Liver (tissue), 9 donors: ENCODE measurements around the gene PTBP3. TPM values are rescaled to one million over a fixed set of nuclear protein-coding genes. Genes with fewer than 3 reads are reported as not detected.

Experiments
- DNase-seq: peaks from one replicate; pipeline ENCODE4 v3.0.0-alpha.2; 2017; ENCODE audit warnings: low spot score
- H3K27ac ChIP-seq, 2 donors: one replicate each; pipeline ENCODE4 v1.7.0; 2013; ENCODE audit warnings: inconsistent platforms in 2 of 2, low read length in 2 of 2, control low read depth in 1 of 2, low read depth in 1 of 2, mild to moderate bottlenecking in 1 of 2
- H3K27me3 ChIP-seq, 4 donors: one replicate each; pipeline versions ENCODE4 v1.6.1 to v1.7.0; 2013; ENCODE audit warnings: low read length in 3 of 4, inconsistent platforms in 1 of 4, mild to moderate bottlenecking in 1 of 4, moderate library complexity in 1 of 4; ENCODE audit not compliant: control insufficient read depth in 4 of 4, insufficient read depth in 4 of 4
- H3K36me3 ChIP-seq, 4 donors: one replicate each; pipeline versions ENCODE4 v1.6.1 to v1.7.0; 2013; ENCODE audit warnings: low read length in 3 of 4, mild to moderate bottlenecking in 3 of 4, low read depth in 1 of 4, moderate library complexity in 1 of 4; ENCODE audit not compliant: control insufficient read depth in 4 of 4, insufficient read depth in 3 of 4
- H3K4me1 ChIP-seq, 4 donors: one replicate each; pipeline versions ENCODE4 v1.6.1 to v1.7.0; 2013; ENCODE audit warnings: low read length in 3 of 4, mild to moderate bottlenecking in 3 of 4, moderate library complexity in 1 of 4; ENCODE audit not compliant: control insufficient read depth in 4 of 4, insufficient read depth in 4 of 4
- H3K4me3 ChIP-seq, 3 donors: one replicate each; pipeline versions ENCODE4 v1.6.1 to v1.7.0; 2013; ENCODE audit warnings: low read length in 3 of 3, control low read depth in 1 of 3, low read depth in 1 of 3, mild to moderate bottlenecking in 1 of 3
- H3K9ac ChIP-seq, 2 donors: one replicate each; pipeline ENCODE4 v1.7.0; 2013; ENCODE audit warnings: low read length in 2 of 2, mild to moderate bottlenecking in 2 of 2, moderate library complexity in 2 of 2, control low read depth in 1 of 2, low read depth in 1 of 2
- H3K9me3 ChIP-seq, 4 donors: one replicate each; pipeline versions ENCODE4 v1.6.1 to v1.7.0; 2013; ENCODE audit warnings: low read length in 3 of 4; ENCODE audit not compliant: control insufficient read depth in 4 of 4
- EGR1 ChIP-seq, 2 donors: IDR thresholded peaks; 2 replicates each; pipeline ENCODE4 v1.6.1; 2016 to 2018; ENCODE audit warnings: antibody characterized with exemption in 2 of 2, low read depth in 2 of 2
- FOXA2 ChIP-seq: IDR thresholded peaks from 2 replicates; pipeline ENCODE4 v1.6.1; 2016; ENCODE audit warnings: antibody characterized with exemption
- GABPA ChIP-seq, 2 donors: IDR thresholded peaks in 1 of 2; conservative IDR thresholded peaks in 1 of 2; 2 replicates each; pipeline ENCODE4 v1.6.1; 2016; ENCODE audit warnings: antibody characterized with exemption in 2 of 2, mild to moderate bottlenecking in 1 of 2, moderate library complexity in 1 of 2
- HNF4A ChIP-seq, 2 donors: conservative IDR thresholded peaks; 2 replicates each; pipeline ENCODE4 v1.6.1; 2016; ENCODE audit warnings: antibody characterized with exemption in 2 of 2, mild to moderate bottlenecking in 2 of 2
- HNF4G ChIP-seq: IDR thresholded peaks from 2 replicates; pipeline ENCODE4 v1.6.1; 2016; ENCODE audit warnings: antibody characterized with exemption
- JUND ChIP-seq, 2 donors: IDR thresholded peaks; 2 replicates each; pipeline ENCODE4 v1.6.1; 2016; ENCODE audit warnings: antibody characterized with exemption in 2 of 2
- NR2F2 ChIP-seq: IDR thresholded peaks from 2 replicates; pipeline ENCODE4 v1.6.1; 2016; ENCODE audit warnings: antibody characterized with exemption
- RAD21 ChIP-seq, 2 donors: IDR thresholded peaks; 2 replicates each; pipeline ENCODE4 v1.6.1; 2016; ENCODE audit warnings: antibody characterized with exemption in 2 of 2, mild to moderate bottlenecking in 2 of 2
- RXRA ChIP-seq, 2 donors: IDR thresholded peaks; 2 replicates each; pipeline ENCODE4 v1.6.1; 2017 to 2018; ENCODE audit warnings: antibody characterized with exemption in 2 of 2, mild to moderate bottlenecking in 1 of 2
- SP1 ChIP-seq: IDR thresholded peaks from 2 replicates; pipeline ENCODE4 v1.6.1; 2018; ENCODE audit warnings: antibody characterized with exemption, mild to moderate bottlenecking
- YY1 ChIP-seq: IDR thresholded peaks from 2 replicates; pipeline ENCODE4 v1.6.1; 2016; ENCODE audit warnings: antibody characterized with exemption, mild to moderate bottlenecking
- WGBS: extraction: QIAGEN DNeasy Blood & Tissue Kit; methylation state at CpG from one replicate; pipeline ENCODE4 v1.1.7; 2013; 5-methylcytosine and 5-hydroxymethylcytosine counted together
- polyA plus RNA-seq, 2 donors: library from polyadenylated mRNA; stranded (reverse) in 1 of 2; unstranded in 1 of 2; fragments of 200-250 nt in 1 of 2; fragments of >200 nt in 1 of 2; fragmentation: Nextera tagmentation in 1 of 2; extraction: Ambion mirVana in 1 of 2; gene quantifications; one replicate each; pipeline versions ENCODE4 v1.2.1 to v1.2.3, GENCODE V29; 2013 to 2015
- total RNA-seq, 2 donors: library from RNA; depleted of rRNA; stranded (reverse); fragments of >200 nt; gene quantifications; one replicate each; pipeline ENCODE4 v1.2.3, GENCODE V29; 2014
- TF ChIP-seq, protein P1 (sequence below): IDR thresholded peaks from 2 replicates; pipeline ENCODE4 v1.6.1; 2016; ENCODE audit warnings: antibody characterized with exemption
- TF ChIP-seq, protein P2 (sequence below): IDR thresholded peaks from 2 replicates; pipeline ENCODE4 v1.6.1; 2016; ENCODE audit warnings: antibody characterized with exemption, mild to moderate bottlenecking
- donor health status: healthy.
- donor health status: healthy.
- donor health status: healthy.
- donor health status: healthy.
- donor health status: healthy.

PTBP3 gene, protein sequence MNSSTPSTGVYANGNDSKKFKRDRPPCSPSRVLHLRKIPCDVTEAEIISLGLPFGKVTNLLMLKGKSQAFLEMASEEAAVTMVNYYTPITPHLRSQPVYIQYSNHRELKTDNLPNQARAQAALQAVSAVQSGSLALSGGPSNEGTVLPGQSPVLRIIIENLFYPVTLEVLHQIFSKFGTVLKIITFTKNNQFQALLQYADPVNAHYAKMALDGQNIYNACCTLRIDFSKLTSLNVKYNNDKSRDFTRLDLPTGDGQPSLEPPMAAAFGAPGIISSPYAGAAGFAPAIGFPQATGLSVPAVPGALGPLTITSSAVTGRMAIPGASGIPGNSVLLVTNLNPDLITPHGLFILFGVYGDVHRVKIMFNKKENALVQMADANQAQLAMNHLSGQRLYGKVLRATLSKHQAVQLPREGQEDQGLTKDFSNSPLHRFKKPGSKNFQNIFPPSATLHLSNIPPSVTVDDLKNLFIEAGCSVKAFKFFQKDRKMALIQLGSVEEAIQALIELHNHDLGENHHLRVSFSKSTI
- total RNA-seq (10 to 100 TPM; 11.8 to 34.1 TPM), polyA plus RNA-seq (1 to 10 TPM; 4.3 to 6.7 TPM)

DNA sequence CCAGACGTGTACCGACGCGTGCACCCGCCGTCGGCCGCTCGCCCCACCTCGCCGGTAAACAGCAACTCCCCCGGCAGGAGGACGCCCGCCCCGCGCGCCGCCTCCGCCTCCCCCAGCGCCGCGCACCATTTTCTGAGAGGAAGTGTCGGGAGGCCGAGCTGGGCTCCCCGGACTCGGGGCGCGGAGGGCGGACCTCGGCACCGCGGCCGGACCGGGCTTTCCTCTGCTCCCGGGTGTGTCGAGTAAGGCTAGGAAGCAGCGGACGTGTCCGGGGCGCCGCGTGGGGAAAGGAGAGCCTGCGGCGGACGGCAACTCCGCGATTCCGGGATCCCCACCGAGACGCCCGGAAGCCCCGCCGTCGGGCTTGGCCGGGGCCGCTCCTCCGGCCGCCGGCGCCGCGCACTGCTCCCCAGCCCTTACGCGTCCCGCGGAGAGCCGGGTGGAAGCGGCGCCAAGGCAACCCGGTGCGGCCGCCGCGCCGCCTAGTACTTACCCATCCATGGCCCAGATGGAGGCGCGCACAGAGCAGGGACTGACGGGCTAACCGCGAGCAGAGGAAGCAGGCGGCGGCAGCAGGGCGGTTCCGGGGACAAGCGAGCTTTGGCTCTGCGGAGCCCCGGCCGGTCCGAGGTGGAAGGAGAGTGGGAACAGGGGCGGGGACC lies at the start of gene PTBP3:
TSS of gene PTBP3 (minus strand) at position 643 of the 662 bp plus-strand sequence. CDS start 35,754 bp downstream, outside the sequence.
- peak; percentile 79 for TF ChIP-seq YY1
- TF ChIP-seq EGR1 (IDR thresholded peaks at IDR 0.05; ENCODE audit: low read depth in 2 of 2) = peak in 1 of 2 donors; percentile 7
- TF ChIP-seq RAD21 (IDR thresholded peaks at IDR 0.05) = peak; percentile 20 to 52
- no peak for TF ChIP-seq HNF4A (conservative IDR thresholded peaks at IDR 0.05)
- no peak for TF ChIP-seq FOXA2
- H3K9ac ChIP-seq = peak within 1 kb of the TSS; percentile 93 to 95
- H3K9me3 ChIP-seq = no peaks in the 10 kb centered on the region
- peak; percentile 85 for DNase-seq
- H3K27ac ChIP-seq = peak within 1 kb of the TSS; percentile 98 to 99
- peak within 1 kb of the TSS; percentile 77 to 96 (median 84) for H3K4me3 ChIP-seq
- under 1% methylated on average over 90 of the region's 90 CpGs for WGBS
- H3K36me3 ChIP-seq = no peaks in the 10 kb centered on the region
- peaks cover 10 to 46% (median 27%) of the 10 kb centered on the region in 4 donors for H3K4me1 ChIP-seq
- no peaks in the 10 kb centered on the region for H3K27me3 ChIP-seq

DNA sequence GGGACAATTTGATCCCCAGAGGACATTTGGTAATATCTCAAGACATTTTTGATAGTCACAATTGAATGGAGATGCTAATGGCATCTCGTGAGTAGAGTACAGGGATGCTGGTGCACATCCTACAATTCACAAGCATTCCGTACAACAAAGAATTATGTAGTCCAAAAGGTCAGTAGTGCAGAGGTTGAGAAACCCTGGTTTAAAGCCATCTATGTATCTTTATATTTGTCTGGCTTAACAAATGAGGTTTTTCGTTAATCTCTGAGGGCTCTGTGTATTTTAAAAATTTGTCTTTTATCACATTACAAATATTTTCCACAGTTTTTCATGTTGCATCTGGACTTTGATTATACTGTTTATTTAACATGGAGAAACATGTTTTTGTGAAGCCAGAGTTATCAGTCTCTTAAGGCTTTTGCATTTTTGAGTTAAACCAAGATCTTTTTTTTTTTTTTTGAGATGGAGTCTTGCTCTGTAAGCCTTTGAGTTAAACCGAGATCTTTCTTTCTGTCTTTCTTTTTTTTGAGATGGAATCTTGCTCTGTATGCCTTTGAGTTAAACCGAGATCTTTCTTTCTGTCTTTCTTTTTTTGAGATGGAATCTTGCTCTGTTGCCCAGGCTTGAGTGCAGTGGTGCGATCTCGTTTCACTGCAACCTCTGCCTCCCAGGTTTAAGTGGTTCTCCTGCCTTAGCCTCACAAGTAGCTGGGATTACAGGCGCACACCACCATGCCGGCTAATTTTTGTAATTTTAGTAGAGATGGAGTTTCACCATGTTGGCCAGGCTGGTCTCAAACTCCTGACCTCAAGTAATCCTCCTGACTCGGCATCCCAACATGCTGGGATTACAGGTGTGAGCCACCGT lies 49.3 kb upstream of the PTBP3 start:
- no peaks in the 10 kb centered on the region for H3K36me3 ChIP-seq
- H3K4me1 ChIP-seq = peaks cover 17 to 51% (median 44%) of the 10 kb centered on the region in 4 donors
- no peak for DNase-seq
- no peaks in the 10 kb centered on the region for H3K9me3 ChIP-seq
- TF ChIP-seq HNF4A (conservative IDR thresholded peaks at IDR 0.05) = peak; percentile 72 to 80
- no peak for TF ChIP-seq FOXA2
- peak; percentile 91 for TF ChIP-seq NR2F2
- TF ChIP-seq, protein P1, sequence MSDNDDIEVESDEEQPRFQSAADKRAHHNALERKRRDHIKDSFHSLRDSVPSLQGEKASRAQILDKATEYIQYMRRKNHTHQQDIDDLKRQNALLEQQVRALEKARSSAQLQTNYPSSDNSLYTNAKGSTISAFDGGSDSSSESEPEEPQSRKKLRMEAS = no peak
- TF ChIP-seq, protein P2, sequence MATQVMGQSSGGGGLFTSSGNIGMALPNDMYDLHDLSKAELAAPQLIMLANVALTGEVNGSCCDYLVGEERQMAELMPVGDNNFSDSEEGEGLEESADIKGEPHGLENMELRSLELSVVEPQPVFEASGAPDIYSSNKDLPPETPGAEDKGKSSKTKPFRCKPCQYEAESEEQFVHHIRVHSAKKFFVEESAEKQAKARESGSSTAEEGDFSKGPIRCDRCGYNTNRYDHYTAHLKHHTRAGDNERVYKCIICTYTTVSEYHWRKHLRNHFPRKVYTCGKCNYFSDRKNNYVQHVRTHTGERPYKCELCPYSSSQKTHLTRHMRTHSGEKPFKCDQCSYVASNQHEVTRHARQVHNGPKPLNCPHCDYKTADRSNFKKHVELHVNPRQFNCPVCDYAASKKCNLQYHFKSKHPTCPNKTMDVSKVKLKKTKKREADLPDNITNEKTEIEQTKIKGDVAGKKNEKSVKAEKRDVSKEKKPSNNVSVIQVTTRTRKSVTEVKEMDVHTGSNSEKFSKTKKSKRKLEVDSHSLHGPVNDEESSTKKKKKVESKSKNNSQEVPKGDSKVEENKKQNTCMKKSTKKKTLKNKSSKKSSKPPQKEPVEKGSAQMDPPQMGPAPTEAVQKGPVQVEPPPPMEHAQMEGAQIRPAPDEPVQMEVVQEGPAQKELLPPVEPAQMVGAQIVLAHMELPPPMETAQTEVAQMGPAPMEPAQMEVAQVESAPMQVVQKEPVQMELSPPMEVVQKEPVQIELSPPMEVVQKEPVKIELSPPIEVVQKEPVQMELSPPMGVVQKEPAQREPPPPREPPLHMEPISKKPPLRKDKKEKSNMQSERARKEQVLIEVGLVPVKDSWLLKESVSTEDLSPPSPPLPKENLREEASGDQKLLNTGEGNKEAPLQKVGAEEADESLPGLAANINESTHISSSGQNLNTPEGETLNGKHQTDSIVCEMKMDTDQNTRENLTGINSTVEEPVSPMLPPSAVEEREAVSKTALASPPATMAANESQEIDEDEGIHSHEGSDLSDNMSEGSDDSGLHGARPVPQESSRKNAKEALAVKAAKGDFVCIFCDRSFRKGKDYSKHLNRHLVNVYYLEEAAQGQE = no peak
- peak; percentile 50 to 55 for TF ChIP-seq JUND (IDR thresholded peaks at IDR 0.05)
- TF ChIP-seq RXRA (IDR thresholded peaks at IDR 0.05) = peak; percentile 85 to 88
- no peak for TF ChIP-seq GABPA (IDR thresholded peaks at IDR 0.05 in 1 of 2, conservative IDR thresholded peaks at IDR 0.05 in 1 of 2)
- peak; percentile 55 for TF ChIP-seq SP1
- peak; percentile 41 for TF ChIP-seq HNF4G
- H3K27me3 ChIP-seq = no peaks in the 10 kb centered on the region
- H3K9ac ChIP-seq = no peak overlapping the region
- H3K4me3 ChIP-seq = no peak overlapping the region
- 54% methylated on average over 11 of the region's 11 CpGs for WGBS
- peak overlapping the region; percentile 9 to 47 for H3K27ac ChIP-seq
